Activated CD8-positive, alpha-beta memory T cell treated with anti-CD3 and anti-CD28 coated beads for 48 hours (primary cell): Measurements from ENCODE around the gene TRAPPC5.

Experiments used
- DNase-seq, 3 experiments: peaks; one replicate each; pipeline ENCODE4 v3.0.0-alpha.2; 2020; ENCODE audit warnings: low read depth in 2 of 3, low spot score in 2 of 3

The TRAPPC5 gene

DNA sequence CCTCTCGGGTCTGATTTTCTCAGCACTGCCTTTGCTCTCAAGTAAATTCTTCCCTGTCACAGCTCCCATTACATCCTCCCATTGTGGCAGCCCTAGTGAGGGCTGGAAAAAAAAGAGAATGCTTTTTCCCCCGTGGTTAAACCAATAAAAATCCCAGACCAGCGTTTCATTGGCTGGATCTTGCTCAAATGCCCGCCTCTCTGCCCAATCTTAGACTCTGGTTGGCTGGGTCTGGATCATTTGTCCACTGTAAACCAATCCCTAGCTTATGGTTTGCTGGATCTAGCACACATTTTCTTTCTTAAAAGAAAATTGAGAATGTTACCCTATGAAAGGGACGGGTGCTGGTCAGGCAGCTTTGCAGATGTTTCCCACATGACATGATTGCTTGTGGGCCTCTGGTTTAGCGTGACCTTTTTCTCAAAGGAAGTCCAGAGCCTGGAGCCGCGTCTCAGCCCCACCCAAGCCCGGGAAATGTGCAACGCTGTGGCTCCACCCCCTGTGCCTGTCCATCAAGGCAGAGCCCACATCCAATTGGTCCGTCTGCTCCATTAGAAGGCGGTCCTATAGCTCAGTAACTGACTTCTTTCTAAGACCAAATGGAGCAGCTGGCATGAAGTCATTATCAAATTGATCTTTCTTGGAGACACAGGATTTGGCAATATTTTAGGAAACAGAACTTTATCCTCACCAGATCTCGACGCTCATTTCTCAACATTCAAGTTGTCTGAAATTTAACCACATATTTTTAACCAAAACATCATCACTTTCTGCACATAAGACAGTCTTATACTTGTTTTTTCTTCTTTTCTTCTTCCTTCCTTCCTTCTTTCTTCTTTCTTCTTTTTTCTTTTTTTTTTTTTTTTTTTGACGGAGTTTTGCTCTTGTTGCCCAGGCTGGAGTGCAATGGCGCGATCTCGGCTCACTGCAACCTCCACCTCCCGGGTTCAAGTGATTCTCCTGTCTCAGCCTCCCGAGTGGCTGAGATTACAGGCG, 6.3 kb upstream of the TRAPPC5 start:
- DNase-seq, result no peak

DNA sequence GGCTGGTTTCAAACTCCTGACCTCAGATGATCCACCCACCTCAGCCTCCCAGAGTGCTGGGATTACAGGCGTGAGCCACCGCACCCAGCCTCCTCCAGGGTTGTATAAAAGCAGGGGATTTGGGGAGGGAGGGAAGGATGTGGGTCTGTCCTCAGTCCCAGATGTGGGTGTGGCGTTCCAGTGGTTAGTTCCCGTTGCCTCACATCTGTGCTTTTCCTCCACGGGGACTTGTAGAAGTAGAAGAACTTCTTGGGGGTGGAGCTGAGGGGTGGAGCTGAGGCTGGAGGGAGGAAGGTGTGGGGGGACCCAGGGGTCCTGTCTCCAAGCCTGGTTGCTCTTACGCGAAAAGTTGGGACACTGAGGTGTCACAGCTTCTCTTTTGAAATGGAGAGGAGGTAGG, 4.3 kb upstream of the TRAPPC5 start:
- DNase-seq, result no peak

DNA sequence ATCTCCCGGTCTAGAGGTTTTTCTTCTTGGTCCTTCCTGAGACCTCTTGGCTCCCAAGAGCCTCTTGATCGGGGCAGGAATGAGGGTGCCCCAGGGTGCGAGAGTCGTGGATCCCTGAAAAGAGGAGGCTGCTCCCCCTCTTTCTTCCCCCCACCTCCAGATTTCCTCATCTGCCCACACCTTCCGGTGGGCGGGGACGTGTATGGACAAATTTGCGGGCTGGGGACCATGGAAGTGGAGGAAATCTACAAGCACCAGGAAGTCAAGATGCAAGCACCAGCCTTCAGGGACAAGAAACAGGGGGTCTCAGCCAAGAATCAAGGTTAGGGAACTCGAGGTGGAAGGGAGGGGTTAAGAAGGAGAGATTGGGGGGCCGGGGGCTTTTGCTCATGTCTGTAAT, 3.8 kb upstream of the TRAPPC5 start, which contains the start of gene MCEMP1:
Gene MCEMP1, plus strand, starts transcription at position 237 of the 400 bp plus-strand sequence. Its CDS starts 31 bp downstream, at position 268.
- no peak for DNase-seq

DNA sequence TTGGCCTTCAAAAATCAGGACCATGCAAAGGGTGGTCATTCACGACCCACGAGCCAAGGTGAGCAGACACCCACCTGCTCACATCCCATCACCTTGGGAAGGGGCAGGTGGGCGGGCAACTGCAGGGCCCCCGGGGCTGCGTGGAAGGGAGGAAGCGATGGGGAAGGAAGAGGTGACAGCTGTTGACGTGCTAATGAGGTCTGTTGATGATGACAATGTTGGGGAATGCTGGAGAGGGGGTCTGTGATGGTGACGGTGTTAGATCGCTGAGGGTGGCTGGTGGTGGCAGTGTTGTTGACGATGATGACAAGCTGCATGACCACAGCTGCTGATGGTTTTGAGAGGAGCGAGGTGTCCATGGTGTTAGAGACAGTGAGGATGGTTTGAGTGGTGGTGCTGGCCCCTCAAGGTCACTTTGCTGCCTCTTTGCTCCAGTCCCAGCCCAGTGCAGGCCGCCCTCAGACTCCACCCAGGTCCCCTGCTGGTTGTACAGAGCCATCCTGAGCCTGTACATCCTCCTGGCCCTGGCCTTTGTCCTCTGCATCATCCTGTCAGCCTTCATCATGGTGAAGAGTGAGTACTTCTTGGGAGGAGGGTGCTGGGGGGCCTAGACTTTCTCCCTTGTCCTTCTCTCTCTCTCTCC, 2.8 kb upstream of the TRAPPC5 start:
- DNase-seq, result no peak

DNA sequence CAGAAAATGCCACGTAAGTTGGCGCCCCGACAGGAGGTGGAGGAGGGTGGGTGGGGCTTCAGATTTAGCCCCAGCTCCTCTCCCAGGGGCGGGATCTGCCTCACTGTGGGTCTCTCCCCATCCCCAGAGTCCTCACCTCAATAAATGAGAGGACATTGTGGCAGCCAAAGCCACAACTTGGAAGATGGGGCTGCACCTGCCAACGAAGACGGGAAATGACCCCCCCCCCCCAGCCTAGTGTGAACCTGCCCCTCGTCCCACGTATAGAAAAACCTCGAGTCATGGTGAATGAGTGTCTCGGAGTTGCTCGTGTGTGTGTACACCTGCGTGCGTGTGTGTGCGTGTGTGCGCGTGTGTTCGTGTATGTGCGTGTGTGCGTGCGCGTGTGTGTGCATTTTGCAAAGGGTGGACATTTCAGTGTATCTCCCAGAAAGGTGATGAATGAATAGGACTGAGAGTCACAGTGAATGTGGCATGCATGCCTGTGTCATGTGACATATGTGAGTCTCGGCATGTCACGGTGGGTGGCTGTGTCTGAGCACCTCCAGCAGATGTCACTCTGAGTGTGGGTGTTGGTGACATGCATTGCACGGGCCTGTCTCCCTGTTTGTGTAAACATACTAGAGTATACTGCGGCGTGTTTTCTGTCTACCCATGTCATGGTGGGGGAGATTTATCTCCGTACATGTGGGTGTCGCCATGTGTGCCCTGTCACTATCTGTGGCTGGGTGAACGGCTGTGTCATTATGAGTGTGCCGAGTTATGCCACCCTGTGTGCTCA, 1.5 kb upstream of the TRAPPC5 start:
- no peak for DNase-seq

DNA sequence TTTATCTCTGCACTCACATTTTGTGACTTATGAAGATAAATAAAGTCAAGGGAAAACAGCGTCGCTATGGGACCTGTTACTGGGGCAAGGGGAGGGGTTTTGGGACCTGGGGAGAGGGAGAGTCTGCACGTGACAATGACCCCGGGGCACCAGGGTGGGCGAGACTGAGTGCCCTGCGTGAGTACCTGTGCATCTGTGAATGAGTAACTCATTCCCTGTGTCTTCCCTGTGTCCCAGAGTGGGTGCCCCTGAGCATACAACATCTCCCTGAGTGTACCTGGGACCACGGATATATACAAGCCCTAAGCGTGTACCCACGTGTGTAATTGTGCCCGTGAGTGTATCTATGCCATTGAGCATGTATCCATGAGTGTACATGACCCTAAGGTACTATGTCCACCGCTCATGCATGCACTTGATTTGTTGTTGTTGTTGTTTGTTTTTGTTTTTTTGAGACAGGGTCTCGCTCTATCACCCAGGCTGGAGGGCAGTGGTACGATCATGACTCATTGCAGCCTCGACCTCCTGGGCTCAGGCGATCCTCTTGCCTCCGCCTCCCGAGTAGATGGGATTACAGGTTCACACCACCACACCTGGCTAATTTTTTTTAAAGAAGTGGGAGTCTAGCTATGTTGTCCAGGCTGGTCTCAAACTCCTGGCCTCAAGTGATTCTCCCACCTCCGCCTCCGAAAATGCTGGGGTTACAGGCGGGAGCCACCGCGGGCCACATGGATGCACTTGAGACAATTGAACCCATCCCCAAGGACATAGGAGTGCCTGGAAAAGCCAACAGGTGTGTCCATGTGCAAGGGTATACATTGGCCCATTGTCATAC, 645 bp upstream of the TRAPPC5 start:
- no peak for DNase-seq

DNA sequence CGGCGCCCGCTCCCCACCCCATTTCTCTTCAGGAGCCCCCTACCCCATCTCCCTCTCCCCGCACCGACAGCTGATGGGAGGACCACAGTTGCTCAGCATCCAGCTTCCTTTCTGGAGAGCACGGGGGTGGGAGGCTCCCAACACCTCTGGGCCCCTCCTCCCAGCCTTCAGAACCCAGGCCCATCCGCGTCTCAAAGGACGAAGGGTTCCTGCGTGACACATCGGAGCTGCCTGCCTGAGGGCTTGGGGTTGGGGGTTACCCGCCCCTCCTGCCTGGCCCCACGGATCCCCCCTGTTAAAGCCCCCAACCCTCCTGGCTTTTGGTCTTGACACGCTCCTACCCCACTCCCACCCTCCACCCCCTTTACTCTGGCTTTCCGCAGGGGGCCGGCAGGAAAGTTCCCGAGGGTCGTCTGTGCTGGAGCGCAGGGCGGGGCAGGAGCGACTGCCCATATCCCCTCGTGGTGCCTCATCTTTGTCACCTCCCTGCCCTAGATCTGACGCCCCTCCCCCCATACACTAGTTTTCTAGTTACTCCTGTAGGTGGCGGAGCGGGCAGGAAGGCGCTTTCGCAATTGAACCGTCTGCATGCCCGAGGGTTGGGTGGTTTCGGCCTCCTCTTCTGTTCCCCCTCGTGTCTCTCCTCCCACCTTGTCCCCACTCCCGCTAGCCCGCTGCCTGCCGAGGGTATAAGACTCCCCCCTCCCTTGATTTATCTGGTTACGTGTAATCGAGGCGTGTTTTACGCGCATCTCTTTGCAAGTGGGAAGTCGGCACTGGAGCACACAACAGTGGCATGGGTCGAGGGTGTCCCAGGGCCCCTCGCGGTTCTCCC, 924 bp downstream of the TRAPPC5 start:
- peak; percentile 59 to 71 (median 60) for DNase-seq

DNA sequence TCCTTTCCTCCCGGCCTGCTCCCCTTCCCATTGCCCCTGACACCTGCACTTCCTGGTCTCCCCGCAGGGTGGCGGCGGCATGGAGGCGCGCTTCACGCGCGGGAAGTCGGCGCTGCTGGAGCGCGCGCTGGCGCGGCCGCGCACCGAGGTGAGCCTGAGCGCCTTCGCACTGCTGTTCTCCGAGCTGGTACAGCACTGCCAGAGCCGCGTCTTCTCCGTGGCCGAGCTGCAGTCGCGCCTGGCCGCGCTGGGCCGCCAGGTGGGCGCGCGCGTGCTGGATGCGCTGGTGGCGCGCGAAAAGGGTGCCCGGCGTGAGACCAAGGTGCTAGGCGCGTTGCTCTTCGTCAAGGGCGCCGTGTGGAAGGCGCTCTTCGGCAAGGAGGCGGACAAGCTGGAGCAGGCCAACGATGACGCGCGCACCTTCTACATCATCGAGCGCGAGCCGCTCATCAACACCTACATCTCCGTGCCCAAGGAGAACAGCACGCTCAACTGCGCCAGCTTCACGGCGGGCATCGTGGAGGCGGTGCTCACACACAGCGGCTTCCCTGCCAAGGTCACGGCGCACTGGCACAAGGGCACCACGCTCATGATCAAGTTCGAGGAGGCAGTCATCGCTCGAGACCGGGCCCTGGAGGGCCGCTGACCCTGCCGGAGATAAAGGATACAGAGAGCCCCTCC, 1.7 kb downstream of the TRAPPC5 start:
- no peak for DNase-seq

DNA sequence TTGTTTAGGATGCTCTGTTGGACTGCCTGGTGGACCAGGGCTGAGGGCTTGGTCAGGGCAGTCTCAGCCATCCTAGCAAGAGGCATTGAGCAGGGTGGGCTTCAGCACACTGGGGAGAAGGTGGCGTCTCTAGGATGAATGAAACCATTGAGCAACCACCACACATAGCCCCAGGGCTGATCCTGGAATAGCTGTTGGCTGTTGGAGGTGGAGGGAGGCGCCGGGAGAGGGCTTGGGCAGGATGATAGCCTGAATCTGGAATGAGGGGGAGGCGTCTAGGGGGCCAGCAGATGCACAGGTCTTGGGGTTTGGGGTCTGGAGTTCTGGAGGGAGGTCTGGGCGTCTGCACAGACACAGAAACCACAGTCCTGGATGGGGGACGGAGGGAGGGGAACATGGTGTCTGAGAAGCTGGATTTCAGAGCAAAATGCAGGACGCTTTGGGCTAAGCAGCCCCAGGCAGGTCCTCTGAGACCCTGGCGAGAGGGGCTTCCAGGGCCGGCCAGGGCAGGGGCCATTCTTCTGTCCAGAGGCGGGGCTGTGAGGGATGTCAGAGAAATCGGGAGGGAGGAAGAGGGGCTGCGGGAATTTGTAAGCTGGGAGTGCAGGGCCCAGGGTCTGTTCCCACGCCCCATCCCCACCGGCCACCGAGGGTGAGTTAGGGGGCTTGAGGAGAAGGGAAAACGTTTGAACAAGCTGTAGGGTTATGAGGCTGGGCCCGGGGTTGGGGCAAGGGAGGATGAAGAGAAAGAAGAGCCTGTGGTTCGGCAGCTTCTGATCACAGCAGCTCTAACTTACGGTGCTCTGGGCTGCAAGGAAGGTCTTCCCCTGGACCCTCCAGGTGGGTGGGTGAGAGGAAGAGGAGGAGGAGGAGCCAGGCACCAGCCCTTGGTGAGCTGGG, 5.2 kb downstream of the TRAPPC5 start:
- no peak for DNase-seq

DNA sequence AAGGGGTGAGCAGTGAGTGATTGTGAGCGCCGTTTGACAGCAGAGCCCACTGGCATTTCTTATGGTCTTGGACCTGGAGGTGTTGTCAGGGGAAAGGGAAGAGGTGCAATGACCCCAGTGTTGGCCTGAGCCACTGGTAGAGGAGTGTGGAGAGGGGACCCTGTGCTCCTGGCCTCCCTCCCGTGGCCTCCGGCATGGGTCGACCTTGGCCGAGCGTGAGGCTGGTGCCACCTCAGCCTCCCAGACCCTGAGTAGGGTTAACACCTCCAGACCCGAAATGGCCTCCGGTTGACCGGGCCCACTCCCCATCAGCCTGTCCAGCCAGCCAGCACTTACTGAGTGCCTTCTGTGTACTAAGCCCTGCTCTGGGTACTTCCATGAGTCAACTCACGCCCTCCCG, 6.5 kb downstream of the TRAPPC5 start:
- no peak for DNase-seq

DNA sequence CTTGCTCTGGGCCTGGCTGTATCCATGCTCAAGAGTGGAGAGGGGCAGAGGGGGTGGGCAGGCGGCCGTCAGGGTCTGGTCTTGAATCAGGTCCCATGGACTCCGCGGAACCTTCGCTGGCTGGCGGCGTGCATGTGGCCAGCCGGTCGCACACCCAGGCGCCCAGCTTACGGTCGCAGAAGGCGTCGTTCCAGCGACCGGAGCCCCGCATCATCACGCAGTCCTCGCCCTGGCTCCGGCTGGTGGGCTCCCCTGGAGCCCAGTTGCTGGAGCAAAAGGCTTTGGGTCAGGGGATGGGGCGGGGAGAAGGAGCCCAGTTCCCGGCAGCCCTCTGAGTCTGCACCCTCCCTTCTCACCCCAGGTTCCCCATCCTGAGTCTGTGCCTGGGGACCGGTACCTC, 8.5 kb downstream of the TRAPPC5 start:
- DNase-seq, result no peak

DNA sequence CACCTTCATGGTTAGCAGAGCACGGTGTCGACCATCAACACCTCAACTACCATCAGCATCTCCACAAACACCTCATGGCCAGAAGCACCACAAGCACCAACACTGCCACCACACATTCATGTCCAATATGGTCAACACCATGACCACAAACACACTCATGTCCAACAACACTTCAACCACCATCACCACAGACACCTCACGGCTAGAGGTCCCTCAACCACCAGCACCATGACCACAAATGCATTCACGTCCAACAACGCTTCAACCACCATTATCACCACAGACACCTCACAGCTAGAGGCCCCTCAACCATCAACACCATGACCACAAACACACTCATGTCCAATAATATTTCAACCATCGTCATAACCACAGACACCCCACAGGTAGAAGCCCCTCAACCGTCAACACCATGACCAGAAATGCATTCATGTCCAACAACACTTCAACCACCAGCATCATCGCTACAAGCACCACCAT, 10.2 kb downstream of the TRAPPC5 start:
- DNase-seq, result no peak

DNA sequence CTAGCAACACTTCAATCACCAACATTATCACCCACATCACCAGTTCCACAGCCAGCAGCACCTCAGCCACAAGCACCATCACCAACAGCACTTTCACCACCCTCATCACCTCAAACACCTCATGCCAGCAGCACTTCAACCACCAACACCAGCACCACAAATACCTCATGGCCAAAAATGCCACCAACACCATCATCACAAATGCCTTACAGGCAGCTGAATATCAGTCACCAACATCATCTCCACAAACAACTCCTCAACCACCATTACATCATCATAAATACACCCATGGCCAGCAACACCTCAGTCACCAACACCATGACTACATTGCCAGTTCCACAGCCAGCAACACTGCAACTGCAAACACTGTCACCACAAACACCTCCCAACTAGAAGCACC, 10.9 kb downstream of the TRAPPC5 start:
- no peak for DNase-seq

DNA sequence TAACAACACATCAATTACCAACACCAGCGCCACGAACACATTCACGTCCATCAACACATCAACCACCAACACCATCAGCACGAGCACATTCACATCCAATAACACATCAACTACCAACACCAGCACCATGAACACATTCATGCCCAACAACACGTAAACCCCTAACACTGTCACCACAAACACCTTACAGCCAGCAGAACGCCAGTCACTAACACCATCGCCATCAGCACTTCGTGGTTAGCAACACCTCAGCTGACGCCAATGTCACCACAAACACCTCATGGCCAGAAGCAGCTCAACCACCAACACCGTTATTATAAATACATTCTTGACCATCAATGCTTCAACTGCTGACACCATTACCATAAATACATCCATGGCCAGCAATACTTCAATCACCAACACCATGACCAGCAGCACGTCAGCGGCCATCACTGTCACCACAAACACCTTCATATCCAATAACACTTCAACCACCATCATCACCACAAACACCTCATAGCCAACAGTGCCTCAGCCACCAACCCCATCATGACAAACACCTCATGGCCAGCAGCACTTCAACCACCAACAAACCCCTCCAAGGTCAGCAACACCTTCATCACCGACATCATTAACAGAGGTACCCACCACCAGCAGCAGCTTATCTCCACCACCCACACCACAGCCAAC, 11.9 kb downstream of the TRAPPC5 start:
- no peak for DNase-seq

DNA sequence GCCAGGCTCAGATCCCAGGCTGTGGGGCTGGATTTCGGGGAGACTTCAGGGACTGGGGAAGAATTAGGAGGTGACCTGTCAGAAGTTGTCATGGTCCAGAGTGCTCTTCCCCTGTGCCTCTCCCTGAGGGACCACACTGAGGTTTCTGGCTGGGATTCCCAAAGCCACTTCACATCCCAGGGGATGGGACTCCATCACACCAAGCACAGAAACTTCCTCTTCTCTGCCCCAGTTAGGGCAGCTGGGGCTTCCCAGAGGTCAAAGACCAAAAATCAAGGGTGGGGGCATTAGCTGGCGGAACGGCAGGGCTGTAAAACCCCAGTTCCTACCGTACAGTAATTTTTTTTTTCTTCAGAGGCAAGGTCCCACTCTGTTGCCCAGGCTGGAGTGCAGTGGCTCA, 13.9 kb downstream of the TRAPPC5 start:
- no peak for DNase-seq

DNA sequence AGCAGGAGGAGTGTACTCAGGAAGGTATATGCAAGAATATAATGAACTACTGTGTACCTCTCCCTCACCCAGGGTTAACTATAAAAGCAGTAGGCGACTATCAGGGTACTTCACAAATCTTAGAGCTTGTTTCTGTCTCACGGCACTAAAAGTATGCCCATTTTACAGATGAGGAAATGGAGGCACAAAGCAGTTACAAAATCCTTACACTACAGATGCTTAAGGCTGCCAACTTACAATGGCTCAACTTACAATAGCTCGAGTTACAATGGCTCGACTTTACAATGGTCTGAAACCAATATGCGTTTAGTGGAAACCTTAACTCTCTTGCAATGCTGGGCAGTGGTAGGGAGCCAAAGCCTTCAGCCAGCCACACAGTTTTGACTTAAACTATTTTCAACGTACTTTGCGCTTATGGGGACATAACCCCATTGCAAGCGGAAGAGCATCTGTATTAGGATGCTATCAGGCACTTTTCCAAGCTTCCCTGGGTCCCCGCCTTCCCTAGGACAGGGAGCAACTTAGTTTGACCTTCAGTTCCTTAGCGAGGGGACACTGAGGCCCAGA, 17.2 kb downstream of the TRAPPC5 start:
- no peak for DNase-seq

DNA sequence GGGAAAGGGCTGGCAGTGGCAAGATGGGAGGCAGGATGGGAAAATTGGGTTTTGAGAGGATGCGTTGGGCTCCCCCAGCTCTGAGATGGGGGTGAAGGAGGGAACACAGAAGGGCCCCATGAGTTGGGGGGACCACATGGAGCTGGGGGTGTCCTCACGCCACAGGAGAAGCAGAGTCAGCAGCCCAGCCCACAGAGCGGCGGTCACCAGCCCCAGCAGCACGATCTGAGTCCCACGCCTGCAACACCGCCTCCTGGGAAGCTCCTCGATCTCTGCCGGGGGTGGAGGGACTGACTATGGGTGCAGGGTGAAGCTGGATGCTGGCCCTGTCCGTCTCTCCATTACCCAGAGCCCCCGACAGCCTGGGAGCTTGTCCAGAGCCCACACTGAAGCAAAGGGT, 17.9 kb downstream of the TRAPPC5 start:
- DNase-seq, result no peak
